GM23248 (cell line): ENCODE measurements around the gene HAVCR1. TPM values are rescaled to one million over a fixed set of nuclear protein-coding genes. Genes with fewer than 3 reads are reported as not detected.
"Not testable (repeated sequence)": the region's sequence is repeated elsewhere in the genome, so short reads cannot be mapped to it uniquely, and the experiment has no call there.

Experiments used
- DNase-seq: peaks from one replicate; pipeline ENCODE4 v3.0.0-alpha.2; 2015
- H2AFZ ChIP-seq: fragments of 200-600 bp; sonication (generic); 2 replicates; pipeline ENCODE4 v1.6.1; 2016; ENCODE audit warnings: antibody characterized with exemption
- H3F3A ChIP-seq: fragments of 200-600 bp; sonication (generic); 2 replicates; pipeline ENCODE4 v1.6.1; 2016; ENCODE audit warnings: mild to moderate bottlenecking, antibody characterized with exemption, mixed run types; ENCODE audit not compliant: insufficient read depth
- H3K27ac ChIP-seq: fragments of 200-600 bp; sonication (generic); 2 replicates; pipeline ENCODE4 v1.5.1; 2016; ENCODE audit warnings: mild to moderate bottlenecking
- H3K27me3 ChIP-seq: fragments of 200-600 bp; sonication (generic); replicated peaks from 2 replicates; pipeline ENCODE4 v1.6.1; 2016; ENCODE audit warnings: mild to moderate bottlenecking; ENCODE audit not compliant: insufficient read depth
- H3K36me3 ChIP-seq: fragments of 200-600 bp; sonication (generic); 2 replicates; pipeline ENCODE4 v1.6.1; 2016; ENCODE audit warnings: low read depth, mild to moderate bottlenecking
- H3K4me1 ChIP-seq: fragments of 200-600 bp; sonication (generic); 2 replicates; pipeline ENCODE4 v1.6.1; 2016; ENCODE audit warnings: mild to moderate bottlenecking; ENCODE audit not compliant: insufficient read depth
- H3K4me2 ChIP-seq: fragments of 200-600 bp; sonication (generic); one replicate; pipeline ENCODE4 v1.6.1; 2016; ENCODE audit warnings: mild to moderate bottlenecking; ENCODE audit not compliant: unreplicated experiment
- H3K4me3 ChIP-seq: fragments of 200-600 bp; sonication (generic); 2 replicates; pipeline ENCODE4 v1.5.1; 2016; ENCODE audit warnings: mild to moderate bottlenecking
- H3K79me2 ChIP-seq: fragments of 200-600 bp; sonication (generic); 2 replicates; pipeline ENCODE4 v1.6.1; 2016; ENCODE audit warnings: mild to moderate bottlenecking; ENCODE audit not compliant: insufficient read depth
- H3K9ac ChIP-seq: fragments of 200-600 bp; sonication (generic); 2 replicates; pipeline ENCODE4 v1.6.1; 2016; ENCODE audit warnings: mild to moderate bottlenecking
- H3K9me2 ChIP-seq: fragments of 200-600 bp; sonication (generic); 2 replicates; pipeline ENCODE4 v1.6.1; 2016; ENCODE audit warnings: mixed run types, mild to moderate bottlenecking, moderate library complexity; ENCODE audit not compliant: insufficient read depth
- H3K9me3 ChIP-seq: fragments of 200-600 bp; sonication (generic); one replicate; pipeline ENCODE4 v1.6.1; 2017; ENCODE audit warnings: low read depth
- H4K20me1 ChIP-seq: fragments of 200-600 bp; sonication (generic); 2 replicates; pipeline ENCODE4 v1.6.0; 2016; ENCODE audit not compliant: insufficient read depth
- EZH2 ChIP-seq: fragments of 200-600 bp; sonication (generic); IDR thresholded peaks from 2 replicates; pipeline ENCODE4 v1.6.1; 2018; ENCODE audit warnings: antibody characterized with exemption, mild to moderate bottlenecking; ENCODE audit not compliant: insufficient read depth, poor library complexity, severe bottlenecking
- EZH2phosphoT487 ChIP-seq: fragments of 200-600 bp; sonication (generic); IDR thresholded peaks from 2 replicates; pipeline ENCODE4 v1.6.1; 2018; ENCODE audit warnings: antibody characterized with exemption, moderate library complexity, mild to moderate bottlenecking, low read depth; ENCODE audit not compliant: insufficient read depth
- WGBS, 2 experiments: methylation state at CpG; one replicate each; pipeline ENCODE4 v1.1.6; 2015 to 2017; ENCODE audit warnings: low lambda C conversion rate in 2 of 2, low coverage in 1 of 2; ENCODE audit errors: missing lambda C conversion rate in 2 of 2; 5-methylcytosine and 5-hydroxymethylcytosine counted together
- in situ Hi-C: fragments of 300-500 bp; cut with MboI; formaldehyde crosslinking; loops from 2 replicates; pipeline ENCODE4 v1.15.0; 2020
- polyA plus RNA-seq: library from polyadenylated mRNA; unstranded; fragments of >200 nt; fragmentation: Nextera tagmentation; extraction: Ambion mirVana; gene quantifications from 2 replicates; pipeline ENCODE4 v1.2.1, GENCODE V29; 2016
- total RNA-seq: library from RNA; depleted of rRNA; stranded (reverse); fragments of >200 nt; shearing (Covaris generic); gene quantifications from 2 replicates; pipeline ENCODE4 v1.2.3, GENCODE V29; 2014

The HAVCR1 gene
- total and polyA plus RNA-seq, 2 experiments from 2014 or later, result not detected

DNA sequence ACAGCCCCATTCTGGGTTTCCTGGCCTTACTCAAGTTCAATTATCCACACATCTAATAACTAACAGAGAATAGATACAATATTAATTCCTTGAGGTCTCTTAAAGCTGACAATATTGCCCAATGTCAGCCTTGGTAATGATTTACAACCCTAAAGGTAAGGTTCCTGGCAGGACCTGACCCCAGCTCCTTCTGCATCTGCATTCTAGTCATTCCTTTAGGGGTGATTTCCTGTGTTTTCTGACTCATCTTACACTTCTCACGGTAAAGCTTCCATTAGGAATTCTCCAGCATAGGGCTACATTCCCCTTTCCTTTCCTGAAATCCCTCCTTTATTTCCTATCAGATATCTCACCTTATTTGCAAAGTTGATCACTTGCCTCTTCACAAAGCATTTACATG lies 9.3 kb downstream of the HAVCR1 start:
- H3K9me2 ChIP-seq, result no peaks in the 10 kb centered on the region
- H3K9me3 ChIP-seq, result no peaks in the 10 kb centered on the region
- DNase-seq, result peak; percentile 40
- in situ Hi-C loops, result no loop called here
- no peaks in the 10 kb centered on the region for H3F3A ChIP-seq
- peak overlapping the region; percentile 39; the same call in 1 of the 2 replicates for H2AFZ ChIP-seq
- H3K79me2 ChIP-seq, result no peaks in the 10 kb centered on the region
- TF ChIP-seq EZH2, result no peak
- no peak for TF ChIP-seq EZH2phosphoT487
- H3K4me2 ChIP-seq, result peak overlapping the region; percentile 40
- H3K27me3 ChIP-seq, result no peaks in the 10 kb centered on the region
- H3K4me3 ChIP-seq, result peak overlapping the region; percentile 19
- H4K20me1 ChIP-seq, result no peaks in the 10 kb centered on the region
- H3K27ac ChIP-seq, result no peak overlapping the region
- H3K4me1 ChIP-seq, result peaks cover 11% of the 10 kb centered on the region
- WGBS, 2 experiments, result 11 to 22% methylated on average over 1 of the region's 1 CpG
- no peak overlapping the region for H3K9ac ChIP-seq
- no peaks in the 10 kb centered on the region for H3K36me3 ChIP-seq

GRCh38 chr5:157047898-157048297 lies 11.0 kb downstream of the HAVCR1 start:
- Histone ChIP-seq H3K4me1 (peaks cover 11% of the 10 kb centered on the region), H3K27ac (no peak overlapping the region), H3K4me2 (no peak overlapping the region), H3K4me3 (no peak overlapping the region), H3F3A (no peaks in the 10 kb centered on the region), H3K79me2 (no peaks in the 10 kb centered on the region), H3K9me2 (no peaks in the 10 kb centered on the region), H3K9ac (no peak overlapping the region), H2AFZ (no peak overlapping the region), H3K36me3 (no peaks in the 10 kb centered on the region), H3K27me3 (no peaks in the 10 kb centered on the region), H4K20me1 (no peaks in the 10 kb centered on the region), H3K9me3 (no peaks in the 10 kb centered on the region)
- no peak for DNase-seq
- 40 to 47% methylated on average over 5 of the region's 5 CpGs for WGBS, 2 experiments
- in situ Hi-C loops, result no loop called here
- TF ChIP-seq EZH2, result no peak
- TF ChIP-seq EZH2phosphoT487, result no peak

- H3K27me3 ChIP-seq, DNase-seq, H3F3A ChIP-seq, H3K4me3 ChIP-seq, in situ Hi-C loops, H2AFZ ChIP-seq, H3K4me2 ChIP-seq, H3K36me3 ChIP-seq, H4K20me1 ChIP-seq, H3K9ac ChIP-seq, H3K79me2 ChIP-seq, H3K27ac ChIP-seq, H3K9me2 ChIP-seq, H3K9me3 ChIP-seq: not testable (repeated sequence)
- peaks cover 11% of the 10 kb centered on the region for H3K4me1 ChIP-seq
- WGBS, 2 experiments, result 34 to 62% methylated on average over 4 of the region's 4 CpGs
Measured at GRCh38 chr5:157047016-157047415, 11.9 kb downstream of the HAVCR1 start.

DNA sequence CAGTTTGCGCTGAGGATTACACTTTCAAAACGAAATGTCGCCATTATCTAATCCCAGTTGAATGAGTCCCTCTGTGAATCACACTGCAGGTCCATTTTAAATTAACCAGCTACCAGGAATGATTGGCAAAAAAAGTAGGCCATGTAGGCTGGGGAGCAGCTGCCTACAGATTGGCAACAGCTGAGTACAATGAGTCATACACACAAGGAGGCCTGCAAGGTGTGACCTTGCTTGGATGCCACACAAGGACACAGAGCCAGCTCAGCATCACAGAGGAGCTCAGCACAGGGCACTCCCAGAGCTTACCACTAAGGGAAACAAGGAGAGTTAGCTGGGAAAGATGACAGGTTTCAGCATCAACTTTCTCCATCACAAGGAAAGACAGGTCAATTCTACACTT lies 12.9 kb downstream of the HAVCR1 start:
- H3K27me3 ChIP-seq, result no peaks in the 10 kb centered on the region

GRCh38 chr5:157045601-157046000 lies 13.3 kb downstream of the HAVCR1 start:
- Histone ChIP-seq H4K20me1 (no peaks in the 10 kb centered on the region), H3K9ac (no peak overlapping the region), H3K4me2 (no peak overlapping the region), H3K4me1 (peaks cover 11% of the 10 kb centered on the region), H3K27ac (no peak overlapping the region), H2AFZ (no peak overlapping the region), H3F3A (no peaks in the 10 kb centered on the region), H3K79me2 (no peaks in the 10 kb centered on the region), H3K36me3 (no peaks in the 10 kb centered on the region), H3K27me3 (no peaks in the 10 kb centered on the region), H3K9me2 (no peaks in the 10 kb centered on the region), H3K9me3 (no peaks in the 10 kb centered on the region), H3K4me3 (no peak overlapping the region)
- WGBS, 2 experiments, result 20 to 26% methylated on average over 3 of the region's 3 CpGs
- no peak for TF ChIP-seq EZH2
- TF ChIP-seq EZH2phosphoT487, result no peak
- no peak for DNase-seq
- in situ Hi-C loops, result no loop called here

More for the DNA sequence above, 12.9 kb downstream of the HAVCR1 start:
- H3K4me2 ChIP-seq, result no peak overlapping the region
- H3K9me3 ChIP-seq, result no peaks in the 10 kb centered on the region
- in situ Hi-C loops, result no loop called here
- no peaks in the 10 kb centered on the region for H3F3A ChIP-seq
- H3K4me1 ChIP-seq, result peaks cover 11% of the 10 kb centered on the region
- H3K4me3 ChIP-seq, result no peak overlapping the region
- no peak overlapping the region for H3K9ac ChIP-seq
- no peak overlapping the region for H2AFZ ChIP-seq
- WGBS, 2 experiments, result 80 to 89% methylated on average over 3 of the region's 3 CpGs
- TF ChIP-seq EZH2phosphoT487 (no peak), EZH2 (no peak)
- no peaks in the 10 kb centered on the region for H3K9me2 ChIP-seq
- no peak for DNase-seq
- no peaks in the 10 kb centered on the region for H3K36me3 ChIP-seq
- no peaks in the 10 kb centered on the region for H3K79me2 ChIP-seq
- no peaks in the 10 kb centered on the region for H4K20me1 ChIP-seq
- H3K27ac ChIP-seq, result no peak overlapping the region
